Raji (cell line): Measurements from ENCODE around the gene DNMT1.

Source experiments
- POLR2A ChIP-seq: IDR thresholded peaks from 2 replicates; pipeline ENCODE4 v1.6.1; 2011; ENCODE audit warnings: low read depth, low read length, control low read depth; ENCODE audit not compliant: insufficient read depth

The DNMT1 gene

DNA sequence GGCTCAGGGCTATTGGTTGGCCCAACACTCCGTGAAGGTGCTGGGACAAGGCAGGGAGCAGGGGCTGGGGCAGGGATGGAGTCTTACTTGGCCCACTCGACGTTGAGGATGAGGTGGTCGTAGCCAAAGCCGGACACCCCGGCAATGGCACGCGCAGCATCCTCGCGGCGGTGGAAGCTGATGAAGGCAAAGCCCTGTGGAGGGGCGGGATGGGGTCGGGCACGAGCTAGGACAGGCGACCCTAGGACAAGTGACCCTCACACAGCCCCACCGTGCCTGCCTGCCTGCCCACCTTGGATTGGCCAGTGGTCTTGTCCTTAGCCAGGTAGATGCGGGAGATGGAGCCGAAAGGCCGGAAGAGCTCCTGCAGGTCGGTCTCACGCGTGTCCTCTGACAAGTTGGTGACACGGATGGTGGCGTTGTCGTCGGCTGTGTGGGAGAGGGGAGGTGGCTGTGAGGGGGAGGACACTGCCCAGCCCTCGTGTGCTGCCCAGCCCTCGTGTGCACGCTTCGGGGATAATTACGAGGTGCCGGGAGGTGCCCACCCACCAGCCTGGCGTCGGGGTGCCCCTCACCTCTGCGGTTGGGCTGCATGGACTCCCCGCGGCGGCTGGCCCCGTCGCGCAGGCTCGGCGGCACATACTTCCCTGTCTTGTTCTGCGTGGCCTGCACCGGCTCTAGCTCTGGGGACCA lies 79.2 kb downstream of the DNMT1 start:
- peak; percentile 53 for TF ChIP-seq POLR2A

DNA sequence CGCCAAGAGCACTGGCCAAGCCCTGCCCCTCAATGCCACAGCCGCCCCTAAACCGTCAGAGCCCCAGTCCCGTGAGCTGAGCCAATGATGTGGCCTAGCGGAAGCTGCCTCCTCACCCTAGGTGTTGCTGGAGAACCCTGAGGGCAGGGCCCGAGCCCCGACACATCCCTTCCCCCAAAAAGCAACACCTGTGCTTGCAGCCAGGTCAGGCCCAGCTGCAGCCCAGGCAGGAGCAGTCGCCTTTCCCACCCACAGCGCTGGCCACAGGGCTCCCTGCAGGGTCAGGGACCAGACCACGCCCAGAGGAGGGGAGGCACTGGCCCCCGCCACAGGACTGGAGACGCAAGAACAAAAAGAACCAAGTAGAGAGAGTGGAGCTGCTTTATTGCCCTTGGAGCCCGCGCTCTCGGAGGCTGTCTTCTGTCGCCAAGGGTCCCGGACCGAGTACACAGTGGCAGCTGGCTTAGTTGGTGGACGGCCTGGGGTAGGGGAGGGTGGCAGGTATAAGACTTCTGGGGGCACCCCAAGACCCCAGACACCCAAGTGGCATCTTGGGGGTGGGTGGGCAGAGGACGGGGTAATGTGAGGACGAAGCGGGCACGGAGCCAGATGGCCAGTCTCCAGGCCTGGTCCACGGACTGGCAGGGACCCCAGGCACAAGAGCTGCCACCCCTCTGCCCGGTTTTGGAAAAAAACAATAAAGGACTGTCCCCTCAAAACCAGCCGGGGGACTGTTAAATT lies 79.9 kb downstream of the DNMT1 start:
- TF ChIP-seq POLR2A = no peak; the same call in 1 of the 2 replicates

DNA sequence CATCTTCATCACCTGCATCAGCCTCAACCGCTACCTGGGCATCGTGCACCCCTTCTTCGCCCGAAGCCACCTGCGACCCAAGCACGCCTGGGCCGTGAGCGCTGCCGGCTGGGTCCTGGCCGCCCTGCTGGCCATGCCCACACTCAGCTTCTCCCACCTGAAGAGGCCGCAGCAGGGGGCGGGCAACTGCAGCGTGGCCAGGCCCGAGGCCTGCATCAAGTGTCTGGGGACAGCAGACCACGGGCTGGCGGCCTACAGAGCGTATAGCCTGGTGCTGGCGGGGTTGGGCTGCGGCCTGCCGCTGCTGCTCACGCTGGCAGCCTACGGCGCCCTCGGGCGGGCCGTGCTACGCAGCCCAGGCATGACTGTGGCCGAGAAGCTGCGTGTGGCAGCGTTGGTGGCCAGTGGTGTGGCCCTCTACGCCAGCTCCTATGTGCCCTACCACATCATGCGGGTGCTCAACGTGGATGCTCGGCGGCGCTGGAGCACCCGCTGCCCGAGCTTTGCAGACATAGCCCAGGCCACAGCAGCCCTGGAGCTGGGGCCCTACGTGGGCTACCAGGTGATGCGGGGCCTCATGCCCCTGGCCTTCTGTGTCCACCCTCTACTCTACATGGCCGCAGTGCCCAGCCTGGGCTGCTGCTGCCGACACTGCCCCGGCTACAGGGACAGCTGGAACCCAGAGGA lies 80.6 kb downstream of the DNMT1 start:
- TF ChIP-seq POLR2A = no peak

DNA sequence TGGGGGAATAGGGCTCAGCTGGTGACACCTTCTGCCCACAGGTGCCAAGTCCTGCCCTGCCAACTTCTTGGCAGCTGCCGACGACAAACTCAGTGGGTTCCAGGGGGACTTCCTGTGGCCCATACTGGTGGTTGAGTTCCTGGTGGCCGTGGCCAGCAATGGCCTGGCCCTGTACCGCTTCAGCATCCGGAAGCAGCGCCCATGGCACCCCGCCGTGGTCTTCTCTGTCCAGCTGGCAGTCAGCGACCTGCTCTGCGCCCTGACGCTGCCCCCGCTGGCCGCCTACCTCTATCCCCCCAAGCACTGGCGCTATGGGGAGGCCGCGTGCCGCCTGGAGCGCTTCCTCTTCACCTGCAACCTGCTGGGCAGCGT lies 81.2 kb downstream of the DNMT1 start:
- TF ChIP-seq POLR2A = peak; percentile 47; the same call in 1 of the 2 replicates

DNA sequence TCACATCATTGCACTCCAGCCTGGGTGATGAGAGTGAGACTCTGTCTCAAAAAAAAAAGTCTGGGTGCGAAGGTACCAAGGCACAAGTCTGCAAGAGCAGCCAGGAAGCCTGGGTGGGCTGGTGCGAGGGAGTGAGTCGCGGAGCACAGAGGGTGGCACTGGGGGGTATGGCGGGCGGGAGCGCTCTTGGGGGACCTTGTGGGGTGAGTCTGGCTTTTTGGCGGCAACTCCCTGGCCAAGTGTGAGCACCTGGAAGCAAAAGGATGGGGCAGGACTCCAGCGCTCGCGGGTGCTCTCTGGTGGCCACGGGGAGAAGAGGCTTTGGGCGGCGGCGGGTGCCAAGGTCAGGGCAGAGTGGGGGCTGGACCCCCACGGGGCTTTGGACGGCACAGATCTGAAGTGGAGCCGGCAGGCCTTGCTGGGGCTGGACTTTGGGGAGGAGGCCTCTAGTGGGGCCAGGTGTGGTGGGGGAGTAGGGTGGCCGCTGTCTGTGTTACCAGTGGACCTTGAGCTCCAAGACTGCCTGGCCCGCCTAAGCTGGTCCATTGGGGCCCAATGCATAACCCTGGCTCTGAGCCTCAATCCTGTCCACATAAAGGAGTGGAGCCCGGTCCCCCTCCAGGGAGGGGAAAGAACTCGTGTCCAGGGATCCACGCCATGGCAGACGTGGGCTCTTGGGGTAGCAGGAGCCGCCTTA lies 81.7 kb downstream of the DNMT1 start:
- peak; percentile 58; the same call in 1 of the 2 replicates for TF ChIP-seq POLR2A

DNA sequence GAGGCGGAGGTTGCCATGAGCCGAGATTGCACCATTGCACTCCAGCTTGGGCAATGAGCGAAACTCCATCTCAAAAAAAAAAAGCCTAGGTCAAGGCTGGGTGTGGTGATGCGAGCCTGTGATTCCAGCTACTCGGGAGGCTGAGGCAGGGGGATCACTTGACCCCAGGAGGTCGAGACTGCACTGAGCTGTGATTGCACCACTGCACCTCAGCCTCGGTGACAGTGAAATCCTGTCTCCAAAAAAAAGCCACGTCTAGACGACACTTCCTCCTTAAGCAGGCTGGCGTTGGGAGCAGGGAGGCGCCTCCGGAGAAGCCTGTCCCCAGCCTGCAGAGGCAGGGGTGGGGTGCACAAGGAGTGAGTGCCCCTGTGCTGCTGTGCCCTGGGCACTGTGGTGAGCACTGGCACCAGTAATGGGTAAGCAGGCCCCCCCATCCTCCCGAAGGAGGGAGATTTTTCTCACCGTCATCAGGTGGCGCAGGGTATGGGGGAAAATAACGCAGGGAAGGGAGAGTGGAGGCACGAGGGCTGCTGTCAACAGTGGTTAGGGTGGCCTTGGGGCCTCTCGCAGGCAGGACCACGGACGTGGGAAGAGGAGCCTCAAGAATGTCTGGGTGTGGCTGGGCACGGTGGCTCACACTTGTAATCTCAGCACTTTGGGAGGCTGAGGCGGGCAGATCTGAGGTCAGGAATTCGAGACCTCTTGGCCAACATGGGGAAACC lies 82.6 kb downstream of the DNMT1 start:
- TF ChIP-seq POLR2A = no peak

DNA sequence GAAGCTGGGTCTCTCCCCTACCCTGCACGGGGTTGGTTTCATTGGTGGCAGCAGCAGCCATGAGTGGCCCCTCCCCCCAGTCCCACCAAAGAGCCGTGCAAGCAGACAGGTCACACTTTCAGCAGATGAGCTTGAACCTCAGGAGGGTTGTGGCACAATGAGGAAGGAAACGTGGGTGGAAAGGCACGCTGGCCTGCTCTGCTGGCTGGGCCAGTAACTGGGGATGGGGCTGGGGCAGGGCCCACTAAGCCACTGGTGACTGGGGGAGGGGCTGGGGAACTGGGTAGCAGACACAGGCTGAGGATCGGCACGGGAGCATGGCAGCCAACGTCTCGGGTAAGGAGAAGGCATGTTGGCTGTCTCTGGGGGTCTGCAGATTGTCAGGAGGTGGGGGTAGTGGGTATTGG lies 83.3 kb downstream of the DNMT1 start, which contains the start of gene P2RY11:
TSS of gene P2RY11 (plus strand) at position 289 of the 407 bp plus-strand sequence. CDS start at position 318, 29 bp downstream.
- TF ChIP-seq POLR2A = no peak

DNA sequence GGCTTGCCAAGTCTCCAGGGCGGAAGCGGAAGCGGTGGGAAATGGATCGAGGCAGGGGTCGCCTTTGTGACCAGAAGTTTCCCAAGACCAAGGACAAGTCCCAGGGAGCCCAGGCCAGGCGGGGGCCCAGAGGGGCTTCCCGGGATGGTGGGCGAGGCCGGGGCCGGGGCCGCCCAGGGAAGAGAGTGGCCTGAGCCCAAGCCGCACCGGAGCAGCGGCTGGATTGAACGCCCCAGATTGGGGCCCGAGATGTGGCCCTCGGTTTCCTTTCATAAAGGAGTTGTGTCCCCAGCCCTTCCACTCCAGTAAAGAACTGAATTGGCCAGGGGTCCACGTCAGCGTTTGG lies 83.8 kb downstream of the DNMT1 start:
- no peak for TF ChIP-seq POLR2A

DNA sequence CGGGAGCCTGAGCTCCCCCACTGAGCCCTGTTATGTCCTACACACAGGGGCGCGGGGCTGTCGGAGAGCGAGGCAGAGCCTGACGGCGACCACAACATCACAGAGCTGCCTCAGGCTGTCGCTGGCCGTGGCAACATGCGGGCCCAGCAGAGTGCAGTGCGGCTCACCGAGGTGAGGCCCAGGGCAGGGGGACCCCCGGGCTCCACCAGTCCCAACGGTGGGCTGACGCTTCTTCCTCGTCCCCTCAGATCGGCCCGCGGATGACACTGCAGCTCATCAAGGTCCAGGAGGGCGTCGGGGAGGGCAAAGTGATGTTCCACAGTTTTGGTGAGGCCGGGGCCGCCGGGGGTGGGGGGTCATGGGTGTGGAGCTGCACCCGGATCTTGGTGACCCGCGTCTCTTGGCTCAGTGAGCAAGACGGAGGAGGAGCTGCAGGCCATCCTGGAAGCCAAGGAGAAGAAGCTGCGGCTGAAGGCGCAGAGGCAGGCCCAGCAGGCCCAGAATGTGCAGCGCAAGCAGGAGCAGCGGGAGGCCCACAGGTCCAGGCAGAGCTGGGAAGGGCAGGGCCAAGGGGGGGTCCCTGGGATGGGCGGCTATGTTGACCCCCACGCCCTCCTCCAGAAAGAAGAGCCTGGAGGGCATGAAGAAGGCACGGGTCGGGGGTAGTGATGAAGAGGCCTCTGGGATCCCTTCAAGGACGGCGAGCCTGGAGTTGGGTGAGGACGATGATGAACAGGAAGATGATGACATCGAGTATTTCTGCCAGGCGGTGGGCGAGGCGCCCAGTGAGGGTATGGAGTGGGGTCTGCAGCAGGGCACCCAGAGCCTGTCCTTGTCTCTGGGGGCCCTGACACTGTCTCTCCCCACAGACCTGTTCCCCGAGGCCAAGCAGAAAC lies 84.4 kb downstream of the DNMT1 start:
- no peak for TF ChIP-seq POLR2A

DNA sequence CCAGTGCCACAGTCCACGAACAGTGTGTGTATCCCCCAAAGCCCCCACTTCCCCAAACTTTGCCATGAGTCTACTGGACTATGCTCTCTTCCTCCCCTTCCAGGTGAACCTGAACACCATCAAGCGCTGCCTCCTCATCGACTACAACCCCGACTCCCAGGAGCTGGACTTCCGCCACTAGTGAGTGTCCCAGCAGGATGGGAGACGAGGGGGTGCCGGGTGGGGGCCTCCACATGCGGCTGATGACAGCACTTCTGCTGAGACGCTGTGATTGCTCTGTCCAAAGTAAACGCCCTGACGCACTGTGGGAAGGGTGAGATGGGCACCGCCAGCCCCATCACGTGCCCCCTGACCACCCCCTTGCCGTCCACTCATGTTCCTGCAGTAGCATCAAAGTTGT lies 85.2 kb downstream of the DNMT1 start:
- TF ChIP-seq POLR2A = no peak

DNA sequence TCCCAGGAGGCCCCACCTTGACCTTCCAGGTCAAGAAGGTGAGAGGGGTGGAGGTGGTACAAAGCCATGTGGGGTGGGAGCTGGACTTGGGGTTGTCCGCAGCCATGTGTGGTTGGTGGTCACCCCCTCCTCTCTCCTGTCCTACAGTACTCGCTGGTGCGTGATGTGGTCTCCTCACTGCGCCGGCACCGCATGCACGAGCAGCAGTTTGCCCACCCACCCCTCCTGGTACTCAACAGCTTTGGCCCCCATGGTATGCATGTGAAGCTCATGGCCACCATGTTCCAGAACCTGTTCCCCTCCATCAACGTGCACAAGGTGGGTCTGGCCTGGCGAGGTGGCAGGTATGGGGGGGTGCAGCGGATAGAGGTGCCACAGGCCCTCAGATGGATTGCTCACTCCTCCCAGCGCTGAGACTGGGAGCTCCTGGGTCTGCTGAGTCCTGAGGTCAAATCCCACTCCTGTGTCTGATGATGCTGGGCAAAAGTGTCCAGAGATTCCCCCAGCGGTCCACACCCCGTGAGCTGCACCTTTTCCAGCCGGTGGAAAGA lies 86.9 kb downstream of the DNMT1 start:
- TF ChIP-seq POLR2A = no peak

DNA sequence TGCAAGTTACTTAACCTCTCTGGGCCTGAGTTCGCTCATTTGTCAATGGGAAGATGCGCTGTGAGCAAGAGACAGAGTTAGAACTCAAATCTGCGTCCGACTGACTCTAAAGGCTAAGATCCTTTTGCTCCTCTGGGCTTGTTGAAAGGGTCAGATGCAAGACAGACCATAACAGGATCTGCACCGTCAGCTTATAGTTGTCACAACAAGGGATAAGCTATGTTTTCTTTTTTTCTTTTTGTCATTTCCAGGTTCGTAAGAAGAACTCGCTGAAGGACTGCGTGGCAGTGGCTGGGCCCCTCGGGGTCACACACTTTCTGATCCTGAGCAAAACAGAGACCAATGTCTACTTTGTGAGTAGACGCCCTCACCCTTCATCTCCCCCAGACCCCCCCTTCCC lies 87.5 kb downstream of the DNMT1 start:
- TF ChIP-seq POLR2A = no peak
